ENCODE results near the gene LIFR.

The LIFR gene

DNA sequence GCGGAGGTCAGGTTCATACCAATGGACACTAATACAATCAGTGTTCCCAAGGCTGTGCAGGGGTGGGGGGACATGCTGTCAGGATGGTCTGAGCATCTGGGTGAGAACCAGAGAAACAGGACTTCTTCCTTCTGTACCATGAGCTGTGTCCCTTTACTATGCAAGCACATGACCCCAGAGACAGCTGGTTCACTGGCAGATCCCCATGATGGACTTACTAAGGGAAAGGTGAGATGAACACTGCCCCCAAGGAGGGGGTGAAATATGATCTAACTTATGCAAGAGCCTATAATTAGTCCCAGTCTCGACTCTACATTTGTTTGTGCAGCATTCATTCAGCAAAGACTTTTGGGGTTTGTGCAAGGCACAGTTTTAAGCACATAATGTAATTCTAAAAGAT, 91.4 kb downstream of the LIFR start:
- no peak for DNase-seq

DNA sequence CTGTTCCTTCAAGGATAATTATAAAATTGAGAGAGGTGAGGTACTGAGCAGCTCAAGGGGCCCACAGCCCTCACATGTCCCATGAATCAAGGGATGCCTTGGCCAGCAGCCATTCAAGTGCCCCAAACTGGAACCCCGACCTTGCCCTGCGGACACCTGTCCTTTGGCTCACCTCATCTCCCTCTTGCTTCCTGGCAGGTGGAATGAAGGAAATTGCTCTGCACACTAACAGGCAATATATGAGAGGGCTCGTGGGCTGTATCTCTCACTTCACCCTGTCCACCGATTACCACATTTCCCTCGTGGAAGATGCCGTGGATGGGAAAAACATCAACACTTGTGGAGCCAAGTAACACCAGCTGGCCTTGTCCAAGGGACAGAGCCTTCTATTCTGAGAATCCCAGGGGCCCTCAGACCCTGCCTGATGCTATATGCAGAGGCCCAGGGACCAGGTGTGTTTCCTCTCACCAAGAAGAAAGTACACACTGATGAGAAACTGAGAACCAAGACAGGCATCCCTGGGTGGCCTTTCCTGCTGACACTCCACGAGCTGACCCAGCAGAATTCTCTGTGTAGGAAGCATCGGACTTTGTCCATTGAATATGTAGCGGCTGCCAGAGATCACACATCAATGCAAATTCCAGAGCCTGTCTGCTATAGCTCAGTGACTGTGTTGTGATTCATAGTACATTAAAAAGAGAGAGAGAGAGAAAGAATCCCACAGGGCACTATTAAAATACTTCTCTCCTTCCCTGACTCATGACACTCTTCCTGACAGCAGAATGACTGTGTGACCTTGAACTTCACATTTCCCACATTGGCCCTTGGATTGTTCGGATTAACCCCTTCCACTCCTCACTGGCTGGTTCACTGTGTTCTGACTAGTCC, 92.6 kb downstream of the LIFR start:
- DNase-seq, result no peak

DNA sequence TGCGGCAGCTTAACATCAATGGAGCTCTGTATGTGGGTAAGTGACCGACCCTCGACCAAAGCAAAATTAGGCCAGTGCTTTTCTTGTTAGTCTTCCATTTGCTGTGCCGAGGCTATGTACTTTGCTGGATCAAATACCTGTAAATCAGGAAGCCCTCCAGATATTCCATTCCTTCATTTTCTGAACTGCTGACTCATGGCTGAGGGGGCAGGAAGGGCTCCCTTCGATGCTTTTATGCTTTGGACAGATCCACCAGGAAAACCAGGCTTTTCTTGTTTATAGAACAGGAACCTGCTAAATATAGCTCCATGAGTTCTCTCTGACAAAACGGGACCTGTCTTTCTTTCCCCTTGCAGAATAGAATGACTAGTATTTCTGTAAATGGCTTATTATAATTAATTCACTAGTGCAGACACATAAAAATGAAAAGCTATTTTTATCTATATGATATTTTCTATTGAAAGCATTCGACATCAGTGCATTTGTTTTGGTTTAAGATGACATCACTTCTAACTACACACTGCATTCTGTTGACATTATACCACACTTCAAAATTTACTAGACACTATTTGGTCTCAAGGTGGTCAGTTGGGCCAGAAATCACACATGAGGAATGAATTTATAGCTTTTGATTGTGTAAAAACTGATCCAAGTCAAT, 93.3 kb downstream of the LIFR start:
- no peak for DNase-seq

DNA sequence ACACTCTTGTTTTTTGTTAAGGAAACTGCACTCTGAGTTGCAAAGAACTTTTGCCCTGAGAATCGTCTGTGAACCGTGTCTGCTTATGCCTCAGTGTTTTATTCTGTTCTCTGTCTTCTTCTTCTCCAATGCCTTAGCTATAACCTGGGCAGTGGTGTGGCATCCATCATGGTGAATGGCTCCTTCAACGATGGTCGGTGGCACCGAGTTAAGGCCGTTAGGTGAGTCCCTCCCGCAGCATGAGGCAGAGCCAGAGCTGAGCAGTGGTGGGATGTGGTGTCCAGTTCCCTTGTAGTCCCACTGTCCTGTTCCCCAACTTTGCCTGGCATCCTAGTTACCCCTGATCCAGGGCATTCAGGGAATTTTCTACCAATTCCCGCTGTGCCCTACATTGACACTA, 98.3 kb downstream of the LIFR start:
- DNase-seq, result no peak

DNA sequence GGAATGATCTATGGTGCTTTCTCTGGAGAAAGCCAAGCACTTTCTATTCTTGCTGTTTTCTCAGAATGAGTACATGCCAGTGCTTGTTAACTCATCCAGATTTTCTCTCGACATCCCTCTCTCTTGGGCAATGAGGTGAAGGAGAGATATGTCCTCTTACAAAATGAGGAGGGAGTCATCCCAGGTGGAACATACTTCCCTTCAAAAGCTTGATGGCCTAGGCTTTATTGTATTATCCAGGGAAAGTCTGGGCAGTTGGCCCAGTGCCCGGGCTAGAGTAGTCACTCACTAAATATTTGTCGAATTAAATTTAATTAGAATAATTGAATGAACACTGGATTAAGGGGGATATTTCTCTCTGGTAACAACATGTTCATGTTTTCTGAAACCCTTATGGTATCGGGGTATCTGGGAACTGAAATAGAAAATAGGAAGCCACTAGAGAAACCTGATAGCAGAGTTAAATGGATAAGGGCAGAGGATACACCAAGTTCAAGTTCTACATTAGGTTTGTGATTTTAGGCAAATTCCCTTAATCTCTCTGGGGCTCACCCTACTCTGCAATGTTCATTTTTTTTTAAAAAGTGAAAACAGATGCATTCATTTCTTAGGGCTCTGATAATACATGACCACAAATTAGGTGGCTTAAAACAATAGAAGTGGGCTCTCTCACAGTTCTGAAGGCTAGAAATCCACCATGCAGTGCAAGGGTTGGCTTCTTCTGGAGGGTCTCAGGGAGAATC, 99.6 kb downstream of the LIFR start:
- DNase-seq, result no peak

DNA sequence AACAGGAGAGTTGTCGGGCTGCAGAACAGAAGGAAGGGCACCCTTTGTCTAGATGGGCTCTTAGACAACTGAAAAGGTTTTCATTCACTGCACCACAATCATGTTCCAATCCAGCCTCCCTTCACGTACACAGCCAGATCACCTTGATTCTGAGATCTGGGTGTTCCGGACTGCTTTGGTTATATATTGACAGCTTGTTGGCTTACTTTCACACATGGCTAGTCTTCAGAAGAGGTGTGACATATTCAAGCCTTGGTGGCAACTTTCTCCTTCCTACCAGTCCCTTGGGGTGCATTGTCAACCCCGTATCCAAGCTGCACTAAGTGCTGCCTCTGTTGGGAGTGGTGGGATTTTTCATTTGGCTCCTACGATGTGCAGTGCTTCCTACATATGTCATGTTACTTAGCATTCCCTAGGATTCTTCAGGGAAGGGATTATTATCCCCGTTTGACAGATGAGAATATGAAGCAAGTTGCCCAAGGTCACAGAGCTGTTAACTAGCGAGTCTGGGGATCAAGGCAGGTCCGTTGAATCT, 100.6 kb downstream of the LIFR start:
- DNase-seq, result no peak

DNA sequence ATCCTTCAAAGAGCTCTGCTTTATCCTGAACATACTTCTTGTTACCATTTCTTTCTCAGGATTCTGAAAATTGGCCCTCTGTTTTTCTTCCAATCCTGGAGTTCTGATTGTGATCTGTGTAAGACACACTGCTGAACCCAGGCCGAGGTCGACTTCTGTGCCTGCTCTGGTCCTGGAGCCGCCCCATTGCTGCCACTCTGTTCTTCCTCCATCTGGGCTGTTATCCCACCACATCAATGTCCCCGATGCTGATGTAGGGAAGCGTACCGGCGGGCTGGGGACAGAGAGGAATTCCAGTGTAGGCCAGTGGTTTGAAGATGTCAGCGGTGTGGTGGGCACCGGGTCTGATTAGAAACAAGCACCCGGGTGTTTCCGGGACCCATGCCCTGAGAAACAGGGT, 102.5 kb downstream of the LIFR start:
- no peak for DNase-seq

DNA sequence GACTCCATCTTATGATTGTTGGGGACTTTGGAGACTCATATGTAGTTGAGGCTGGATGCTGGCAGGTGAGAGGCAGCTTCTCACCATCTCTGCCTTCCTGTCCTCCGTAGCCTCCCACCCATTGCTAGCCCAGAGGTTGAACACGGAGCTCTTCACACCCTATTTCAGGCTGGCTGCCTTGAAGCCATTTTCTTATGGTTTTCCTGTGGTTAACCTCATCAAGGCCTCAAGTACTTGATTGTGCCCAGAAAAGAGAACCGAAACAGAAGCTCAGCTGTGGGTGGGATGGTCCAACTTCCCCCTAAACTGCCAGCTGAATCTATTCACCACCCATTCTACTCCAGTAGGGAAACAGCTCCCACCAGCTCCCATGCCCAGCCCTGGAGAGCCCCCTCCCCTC, 102.9 kb downstream of the LIFR start:
- peak; percentile 30 to 31 for DNase-seq

DNA sequence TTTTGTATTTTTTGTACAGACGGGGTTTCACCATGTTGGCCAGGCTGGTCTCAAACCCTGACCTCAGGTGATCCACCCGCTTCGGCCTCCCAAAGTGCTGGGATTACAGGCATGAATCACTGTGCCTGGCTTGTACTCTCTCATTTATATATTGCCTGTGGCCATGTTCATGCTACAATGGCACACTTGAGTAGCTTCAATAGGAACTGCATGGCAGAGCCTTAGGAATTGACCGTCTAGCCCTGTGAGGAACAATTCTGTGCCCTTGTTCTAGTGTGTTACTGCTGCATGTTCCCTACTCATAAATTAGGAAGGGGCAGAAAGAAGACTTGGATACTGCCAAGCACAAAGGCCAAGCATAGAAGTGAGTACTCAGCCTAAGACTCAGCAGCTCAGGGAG, 104.2 kb downstream of the LIFR start:
- no peak for DNase-seq

DNA sequence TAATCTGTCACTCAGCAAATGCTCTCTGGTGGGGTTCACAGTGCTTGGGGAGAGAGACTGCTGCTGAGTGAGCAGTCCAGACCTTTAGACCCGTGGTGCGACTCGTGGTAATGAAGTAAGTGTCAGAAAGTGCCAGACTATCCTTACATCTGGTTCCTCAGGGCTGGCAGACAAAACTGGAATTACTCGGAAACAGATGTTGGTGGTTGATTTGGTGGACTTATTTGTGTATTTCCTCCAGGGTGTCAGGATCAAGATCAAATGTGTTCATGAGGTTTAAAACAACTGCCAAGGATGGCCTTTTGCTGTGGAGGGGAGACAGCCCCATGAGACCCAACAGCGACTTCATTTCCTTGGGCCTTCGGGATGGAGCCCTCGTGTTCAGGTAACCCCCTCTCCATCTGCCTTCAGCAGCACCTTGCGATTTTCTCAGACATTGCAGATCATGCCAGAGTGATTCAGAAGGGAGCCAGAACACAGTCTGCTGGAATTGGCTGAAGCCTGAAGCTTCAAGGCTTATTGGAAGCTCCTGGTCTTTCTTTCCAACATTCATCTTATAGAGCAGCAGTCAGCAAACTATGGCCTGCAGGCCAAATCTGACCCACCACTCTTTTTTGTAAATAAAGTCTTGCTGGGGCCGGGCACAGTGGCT, 105.2 kb downstream of the LIFR start:
- DNase-seq, result no peak

DNA sequence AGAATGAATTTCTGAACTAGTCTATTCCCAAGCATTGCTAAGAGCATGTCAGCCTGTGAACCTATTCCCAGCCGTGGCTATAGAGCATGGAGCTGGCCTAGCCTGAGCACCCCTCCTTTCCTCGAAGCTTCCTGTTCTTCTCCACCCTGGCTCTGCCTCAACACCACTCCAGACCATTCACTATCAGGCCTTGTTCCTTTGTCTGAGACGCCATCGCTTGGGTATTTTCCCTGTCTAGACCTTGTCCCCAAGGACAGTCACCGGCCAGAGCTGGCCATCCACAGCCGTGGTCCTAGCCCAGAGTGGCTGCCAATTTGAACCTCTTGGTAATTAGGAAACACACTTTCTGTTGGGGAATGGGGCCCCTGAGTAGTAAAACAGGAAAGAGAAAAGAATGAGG, 105.8 kb downstream of the LIFR start:
- DNase-seq, result no peak

DNA sequence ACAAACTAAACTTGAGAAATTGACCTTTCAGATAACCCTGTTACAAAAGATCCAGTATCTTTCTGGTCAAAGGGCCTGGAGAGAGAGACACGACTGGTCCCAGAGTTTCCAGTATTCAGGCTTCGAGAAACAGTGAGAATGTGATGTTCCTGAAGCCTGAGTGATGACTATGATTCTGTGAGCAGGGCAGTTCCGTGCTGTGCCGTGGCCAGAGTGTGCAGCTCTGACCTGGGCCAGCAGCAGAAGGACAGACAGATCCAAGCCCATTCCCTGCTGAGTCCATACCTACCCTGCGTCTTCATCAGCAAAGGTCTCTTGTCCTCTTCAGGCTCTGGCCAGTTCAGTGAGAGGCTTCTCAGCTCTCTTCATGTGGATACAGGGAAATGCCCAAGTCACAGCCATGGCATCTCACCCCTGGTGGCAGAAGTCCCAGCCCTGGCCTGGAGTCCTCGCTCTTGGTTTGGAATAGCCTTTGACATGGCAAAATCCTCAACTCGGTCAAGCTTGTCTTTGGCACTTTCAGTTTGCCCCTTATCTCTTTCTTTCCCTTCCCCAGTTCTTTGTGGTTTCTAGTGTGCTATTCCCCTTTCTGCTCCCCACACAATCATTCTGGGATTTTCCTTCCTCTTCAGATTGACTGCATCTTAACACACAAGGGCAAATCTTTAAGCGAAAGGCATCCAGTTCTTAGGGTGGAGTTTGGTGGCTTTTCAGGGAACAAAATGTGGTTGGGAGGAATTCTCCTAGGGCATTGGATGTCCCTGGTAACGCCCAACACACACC, 107.7 kb downstream of the LIFR start:
- no peak for DNase-seq

DNA sequence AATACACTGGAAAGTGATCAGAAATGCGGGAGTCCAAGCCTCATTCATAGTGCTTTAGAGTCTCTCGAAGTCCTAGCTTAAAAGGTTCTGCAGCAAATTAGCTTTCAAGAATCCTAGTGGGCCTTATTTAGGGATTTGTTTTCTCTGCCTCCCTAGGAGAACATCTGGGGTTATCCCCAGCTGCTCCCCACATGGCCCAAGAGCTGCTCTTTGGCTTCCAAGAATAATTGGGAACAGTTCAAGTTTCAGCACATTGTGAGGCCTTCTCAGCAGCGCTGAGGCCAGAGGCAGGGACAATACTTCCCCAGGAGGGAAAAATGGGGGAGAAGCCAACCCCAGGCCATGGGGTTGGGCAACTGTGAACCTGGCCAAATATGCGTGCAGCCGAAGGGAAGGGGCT, 108.7 kb downstream of the LIFR start:
- DNase-seq, result no peak

DNA sequence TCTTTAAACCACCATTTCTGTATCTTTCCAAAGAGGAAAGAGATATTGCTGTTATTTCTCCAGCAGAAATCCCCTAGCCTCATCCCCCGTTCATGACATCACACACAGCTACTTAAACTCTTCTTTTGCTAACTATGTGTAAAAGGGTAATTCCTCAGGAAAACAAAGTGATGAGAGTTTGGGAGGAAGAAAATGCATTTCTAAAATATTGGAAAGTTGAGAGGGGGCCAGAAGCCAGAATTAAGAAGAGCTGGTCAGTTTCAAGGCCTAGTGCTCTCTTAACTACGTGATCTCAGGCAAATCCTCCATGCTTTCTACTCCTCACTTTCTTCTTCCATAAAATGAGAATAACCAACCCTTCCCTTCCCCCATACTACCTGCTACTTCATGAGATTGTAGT, 109.4 kb downstream of the LIFR start:
- no peak for DNase-seq

DNA sequence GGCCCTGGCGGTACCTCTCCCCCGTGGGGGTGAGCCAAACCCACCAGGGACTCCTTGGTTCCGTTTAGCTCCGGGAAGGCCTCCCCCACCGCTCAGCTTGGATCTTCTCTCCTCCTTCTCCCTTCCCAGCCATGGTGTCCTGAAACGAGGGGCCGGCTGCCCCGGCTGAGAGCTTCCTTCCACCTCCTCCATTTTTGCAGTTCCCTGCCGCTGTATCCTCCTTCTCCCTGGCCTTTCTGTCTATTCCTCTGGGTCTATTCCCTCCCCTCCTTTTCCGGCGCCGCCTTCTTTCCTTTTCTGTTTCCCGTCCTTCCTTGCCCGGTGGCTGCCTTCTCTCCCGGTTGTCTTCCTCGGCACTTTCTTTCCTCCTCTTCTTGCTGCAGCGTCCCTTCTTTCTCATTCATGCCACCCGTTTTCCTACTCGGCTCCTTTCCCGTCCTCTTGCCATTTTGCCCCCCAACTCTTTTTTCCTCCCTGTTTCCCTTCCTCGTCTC, 110.4 kb downstream of the LIFR start:
- no peak for DNase-seq

DNA sequence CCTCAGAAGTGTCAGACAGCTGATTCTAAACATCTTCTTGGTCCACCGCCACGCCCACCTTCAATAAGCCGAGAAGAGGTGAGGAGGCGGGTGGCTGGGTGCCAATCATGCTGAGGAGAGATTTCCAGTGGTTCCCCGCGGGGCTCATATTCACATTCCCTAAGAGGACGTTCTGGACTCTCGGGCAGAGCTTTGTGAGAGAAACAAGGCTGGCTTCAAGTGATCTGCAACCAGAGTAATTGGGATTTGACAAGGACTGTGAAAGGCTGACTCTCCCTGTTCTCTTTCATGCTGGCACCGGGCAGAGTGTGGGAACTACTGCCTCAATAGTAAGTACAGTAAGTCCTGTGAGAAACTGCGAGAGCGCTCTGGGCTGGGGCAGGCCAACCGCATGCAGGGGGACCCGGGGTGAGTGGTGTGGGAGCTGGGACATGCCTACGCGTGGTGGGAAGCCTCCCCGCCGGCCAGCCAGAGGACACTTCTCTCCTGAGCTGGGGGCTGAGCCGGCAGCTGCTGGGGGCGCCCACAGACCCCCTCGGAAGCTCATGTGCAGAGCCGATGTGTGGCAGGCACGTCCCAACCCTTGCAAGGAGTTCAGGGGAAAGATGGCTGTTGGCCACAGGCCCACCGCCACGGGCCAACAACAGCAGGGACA, 110.9 kb downstream of the LIFR start:
- DNase-seq, result no peak

DNA sequence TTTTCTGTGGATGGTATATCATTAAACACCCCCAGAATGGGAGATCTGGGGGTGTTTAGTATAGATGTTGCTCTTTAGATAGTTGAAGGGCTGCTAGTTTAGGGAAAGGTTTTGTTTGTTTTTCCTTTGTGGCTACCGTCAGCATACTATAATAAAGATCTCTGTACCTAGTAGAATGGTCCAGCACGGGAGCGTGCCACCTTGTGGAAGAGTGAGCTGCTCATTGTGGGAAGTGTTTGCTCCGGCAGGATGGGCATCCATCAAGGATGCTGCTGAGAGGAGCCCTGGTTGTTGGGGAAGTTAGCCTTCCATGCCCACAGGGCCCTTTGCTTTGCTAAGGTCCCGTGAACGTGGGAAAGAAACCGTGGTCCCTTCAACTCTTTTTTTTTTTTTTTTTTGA, 113.1 kb downstream of the LIFR start:
- DNase-seq, result no peak

DNA sequence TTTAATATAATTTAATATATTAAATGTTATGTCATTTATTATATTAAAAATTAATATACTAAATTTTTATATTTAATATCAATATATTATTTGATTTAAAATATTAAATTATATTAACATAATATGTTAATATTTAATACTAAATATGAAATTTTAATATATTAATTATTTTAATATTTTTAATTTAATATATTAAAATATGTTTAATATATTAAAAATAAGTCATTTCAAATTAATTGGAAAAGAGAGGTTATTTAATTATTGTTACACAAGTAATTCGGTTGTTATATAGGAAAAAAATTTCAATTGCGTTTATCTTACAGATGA, 114.2 kb downstream of the LIFR start:
- no peak for DNase-seq

DNA sequence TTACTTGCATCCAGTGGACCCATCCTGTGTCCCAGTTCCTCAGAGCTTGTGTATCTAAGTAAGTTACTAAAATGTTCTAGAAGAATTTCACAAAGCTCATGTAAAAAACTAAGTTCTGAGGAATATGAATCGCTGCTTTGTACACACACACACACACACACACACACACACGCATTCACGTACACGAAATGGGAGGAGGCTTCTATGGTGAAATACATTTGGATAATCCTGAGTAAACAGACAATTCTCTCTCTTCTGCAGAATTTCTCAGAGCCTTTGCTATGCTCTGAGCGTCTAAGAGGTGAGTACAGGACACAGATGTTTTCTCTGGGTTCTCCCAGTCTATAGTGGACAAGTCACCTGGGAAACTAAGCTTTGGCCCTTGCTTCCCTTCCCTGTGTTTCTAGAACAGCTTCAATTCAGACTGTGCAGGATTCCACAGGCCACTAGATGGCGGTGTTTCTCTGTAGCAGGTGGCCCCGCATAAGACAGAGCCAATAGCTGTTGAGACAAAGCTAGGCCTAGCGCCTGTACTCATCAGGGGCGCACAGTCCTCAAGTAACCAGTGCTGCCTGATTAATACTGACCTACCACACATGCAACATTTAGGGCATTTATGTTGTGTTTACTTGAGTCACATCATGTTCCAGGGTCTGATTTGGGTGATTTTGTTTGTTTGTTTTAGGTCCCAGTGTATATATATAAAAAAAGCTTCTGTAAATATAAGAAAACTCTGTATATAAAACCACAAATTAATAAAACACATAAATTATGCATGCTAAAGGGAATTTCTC, 114.8 kb downstream of the LIFR start:
- peak; percentile 82 to 85 for DNase-seq

DNA sequence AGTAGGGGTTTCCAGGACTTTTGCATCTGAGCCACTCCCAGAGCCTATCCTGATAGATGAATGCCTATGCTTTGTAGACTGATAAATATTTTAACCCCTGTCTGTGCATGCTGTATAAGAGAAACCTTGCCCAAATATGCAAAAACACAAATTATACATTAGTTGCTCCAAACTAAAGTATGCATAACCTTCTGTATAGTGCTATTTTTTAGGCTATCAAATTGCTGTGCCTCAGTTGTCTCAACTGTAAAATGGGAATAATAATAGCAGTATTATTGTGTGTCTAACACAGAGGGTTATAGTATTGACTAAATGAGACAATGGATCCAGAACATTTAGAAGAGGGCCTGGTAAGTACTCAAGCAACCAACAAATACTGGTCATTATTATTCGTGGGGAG, 117.7 kb downstream of the LIFR start:
- no peak for DNase-seq
